NCI-H345 treated with DMSO at 0.1 percent for 48 hours (cell line): ENCODE results near the gene BICDL1.
"Not testable (repeated sequence)": the region's sequence is repeated elsewhere in the genome, so short reads cannot be mapped to it uniquely, and the experiment has no call there.

Experiments
- DNase-seq: peaks from one replicate; lab custom pipeline; 2025; ENCODE audit not compliant: unreplicated experiment; lab: John Stamatoyannopoulos, UW

BICDL1 gene

DNA sequence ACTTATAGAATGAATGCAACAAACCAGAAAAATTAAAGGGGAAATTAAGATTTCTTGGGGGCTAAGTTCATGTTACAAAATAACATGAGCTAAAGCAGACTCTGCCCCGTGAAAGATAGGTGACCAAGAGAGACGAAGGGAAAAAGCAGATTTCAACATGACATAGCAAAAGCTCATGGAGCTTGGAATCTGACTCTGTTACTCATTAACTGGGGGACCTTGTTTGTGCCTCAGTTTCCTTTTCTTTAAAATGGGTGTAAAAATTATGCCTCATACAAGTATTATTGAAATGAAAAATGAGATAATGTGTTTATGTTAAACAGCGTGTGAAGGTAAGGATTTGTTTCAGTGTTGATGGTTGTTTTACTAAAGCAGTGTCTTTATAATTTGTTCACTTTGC is 11.5 kb downstream of the BICDL1 start:
- DNase-seq, result no peak

DNA sequence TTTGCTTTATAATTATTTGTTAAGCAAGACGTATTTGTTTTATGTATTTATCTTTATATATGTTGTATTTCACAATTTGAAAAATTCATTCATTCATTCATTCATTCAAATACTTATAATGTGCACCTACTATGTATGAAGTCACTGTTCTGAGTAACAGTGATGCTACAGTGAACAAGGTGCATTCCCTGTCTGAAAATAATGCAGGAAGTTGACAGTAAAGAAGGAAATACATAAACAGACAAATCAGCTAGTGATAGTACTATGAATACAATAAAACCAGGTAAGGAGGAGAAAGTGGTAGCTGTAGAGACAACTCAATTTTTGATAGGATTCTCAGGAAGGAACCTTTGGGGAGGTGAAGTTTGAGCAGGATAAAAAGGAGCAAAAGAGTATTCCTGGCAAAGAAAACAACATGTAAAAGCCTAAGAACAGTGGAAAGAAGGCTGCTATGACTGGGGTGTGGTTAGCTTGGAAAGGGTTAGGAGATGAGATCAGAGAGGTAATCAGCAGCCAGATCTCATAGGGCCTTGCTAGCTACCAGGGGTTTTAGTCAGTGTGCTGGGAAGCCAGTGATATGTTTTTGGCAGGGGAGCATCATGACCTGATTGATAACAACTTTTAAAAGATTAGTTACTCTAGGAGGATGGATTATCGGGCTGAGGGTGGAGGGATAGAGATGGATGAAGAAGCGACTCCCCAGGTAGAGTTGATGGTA is 17.4 kb downstream of the BICDL1 start:
- no peak for DNase-seq

DNA sequence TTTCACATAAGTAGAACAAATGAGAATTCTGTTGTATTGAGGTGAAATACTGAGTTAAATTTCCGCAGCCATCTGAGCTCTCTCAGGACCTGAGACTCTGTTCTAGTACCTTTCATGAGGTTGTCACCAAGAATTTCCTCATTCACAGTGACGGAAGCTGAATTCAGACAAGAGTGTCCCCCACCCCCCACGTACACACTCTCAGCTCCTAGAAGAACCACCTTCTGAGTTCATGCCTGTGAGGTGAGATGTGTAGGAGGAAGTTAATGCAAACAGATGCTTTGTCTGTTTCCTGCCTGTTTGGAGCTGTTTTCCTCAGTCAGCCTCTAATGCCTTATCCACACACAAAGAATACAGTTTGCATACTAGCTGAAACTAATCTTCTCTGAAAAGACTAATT is 18.2 kb downstream of the BICDL1 start:
- DNase-seq, result no peak

DNA sequence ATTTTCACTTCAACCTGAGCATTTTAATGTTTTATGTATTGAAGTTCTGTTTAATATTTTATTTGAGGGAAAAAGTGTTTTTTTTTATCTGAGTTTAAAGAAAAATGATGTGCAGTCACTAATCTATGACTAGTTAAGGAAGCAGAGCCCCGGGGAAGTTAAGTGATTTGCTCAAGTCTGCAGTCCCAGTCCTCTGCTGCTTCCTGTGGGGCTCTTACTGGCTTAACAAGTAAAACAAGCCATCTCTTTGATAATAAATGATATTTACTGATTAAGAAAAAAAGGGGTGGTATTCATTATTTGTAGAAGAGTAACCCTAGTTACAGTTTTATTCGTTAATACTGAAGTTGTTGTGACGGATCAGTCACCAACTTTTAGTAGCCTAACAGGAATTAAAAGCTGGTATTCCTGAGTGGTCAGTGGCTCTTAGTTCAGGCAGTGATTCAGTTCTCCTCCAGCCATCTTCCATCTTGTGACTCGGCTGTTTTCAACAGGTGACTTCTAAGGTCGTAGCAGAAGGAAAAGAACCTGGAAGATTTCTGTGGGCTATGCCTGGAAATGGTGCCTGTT is 21.7 kb downstream of the BICDL1 start:
- DNase-seq, result no peak

DNA sequence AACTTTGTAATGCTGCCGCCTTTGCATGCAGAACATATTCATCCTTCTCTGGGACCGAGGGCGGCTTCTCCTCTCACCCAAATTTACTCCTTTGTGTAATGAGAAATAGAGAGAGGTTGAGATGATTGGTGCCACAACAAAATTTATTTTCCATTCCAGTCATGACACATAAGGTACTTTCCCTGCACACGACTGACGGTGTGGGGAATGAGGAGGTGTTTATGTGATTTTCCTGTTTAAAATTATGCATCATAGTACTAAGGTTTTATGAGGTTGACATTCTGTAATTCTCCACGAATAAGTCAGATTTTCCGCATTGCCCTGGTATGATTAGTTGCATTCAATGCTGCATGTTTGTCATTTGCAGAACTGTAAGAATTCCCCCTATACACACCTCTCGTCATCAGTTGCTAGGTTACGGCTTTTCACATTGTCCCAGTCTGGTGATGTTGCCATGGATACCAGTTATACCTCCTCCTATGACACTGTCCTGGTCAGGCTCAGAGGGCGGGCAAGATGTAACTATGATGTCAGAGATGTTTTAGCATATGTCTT is 23.1 kb downstream of the BICDL1 start:
- DNase-seq, result no peak

DNA sequence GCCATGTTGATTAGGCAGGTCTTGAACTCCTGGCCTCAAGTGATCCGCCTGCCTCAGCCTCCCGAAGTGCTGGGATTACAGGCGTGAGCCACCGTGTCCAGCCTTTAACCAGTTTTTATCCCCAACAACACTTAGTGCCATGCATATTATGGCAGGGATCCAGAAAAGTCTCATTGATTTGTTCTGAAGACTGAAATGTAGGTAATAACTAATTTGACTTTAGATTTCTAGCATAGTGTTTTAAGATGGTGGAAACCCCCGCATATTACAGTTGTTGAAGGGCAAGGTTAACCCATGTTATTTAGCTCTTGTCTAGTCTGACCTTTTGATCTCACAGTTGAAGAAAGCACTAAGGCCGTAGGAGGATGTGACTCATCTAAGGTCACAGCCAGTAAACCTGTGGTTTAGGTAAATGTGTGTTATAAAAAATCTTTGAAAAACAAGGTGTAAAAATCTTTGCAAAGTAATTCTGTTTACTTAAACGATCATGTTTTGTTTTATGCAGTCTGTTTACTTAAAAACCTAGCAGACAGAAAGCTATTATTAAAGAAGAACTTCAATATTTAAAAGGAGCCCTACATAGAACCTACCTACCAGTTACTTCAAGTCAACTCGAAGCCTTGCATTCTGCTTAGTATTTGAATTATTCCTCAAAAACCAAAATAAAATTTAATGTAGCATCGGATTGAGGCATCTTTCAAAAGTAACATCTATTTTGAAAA is 24.8 kb downstream of the BICDL1 start:
- no peak for DNase-seq

DNA sequence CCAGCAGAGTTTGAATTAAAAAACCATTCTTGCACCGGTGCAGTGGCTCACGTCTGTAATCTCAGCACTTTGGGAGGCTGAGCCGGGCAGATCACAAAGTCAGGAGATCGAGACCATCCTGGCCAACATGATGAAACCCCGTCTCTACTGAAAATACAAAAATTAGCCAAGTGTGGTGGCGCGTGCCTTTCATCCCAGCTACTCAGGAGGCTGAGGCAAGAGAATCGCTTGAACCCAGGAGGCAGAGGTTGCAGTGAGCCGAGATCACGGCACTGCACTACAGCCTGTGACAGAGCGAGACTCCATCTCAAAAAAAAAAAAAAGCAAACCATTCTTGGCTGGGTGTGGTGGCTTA is 25.3 kb downstream of the BICDL1 start:
- DNase-seq, result not testable (repeated sequence)

DNA sequence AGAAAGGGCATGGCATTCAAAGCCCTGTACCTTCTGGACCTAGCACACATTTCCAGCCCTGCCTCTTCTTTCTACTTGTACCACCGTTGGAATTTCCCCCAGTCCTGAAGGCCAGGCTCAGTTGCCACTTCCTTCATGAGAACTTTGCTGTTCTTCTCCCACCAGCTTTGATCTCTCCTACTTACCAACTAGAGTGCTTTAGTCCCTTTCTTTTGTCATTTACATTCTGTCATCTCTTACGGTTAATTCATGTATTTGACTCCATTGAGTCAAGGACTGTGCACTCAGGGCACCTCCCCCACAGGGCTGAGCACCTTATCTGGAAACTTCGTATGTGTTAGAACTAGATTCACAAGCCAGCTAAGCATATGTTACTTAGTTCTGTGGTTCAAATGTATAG is 26.3 kb downstream of the BICDL1 start:
- DNase-seq, result no peak

DNA sequence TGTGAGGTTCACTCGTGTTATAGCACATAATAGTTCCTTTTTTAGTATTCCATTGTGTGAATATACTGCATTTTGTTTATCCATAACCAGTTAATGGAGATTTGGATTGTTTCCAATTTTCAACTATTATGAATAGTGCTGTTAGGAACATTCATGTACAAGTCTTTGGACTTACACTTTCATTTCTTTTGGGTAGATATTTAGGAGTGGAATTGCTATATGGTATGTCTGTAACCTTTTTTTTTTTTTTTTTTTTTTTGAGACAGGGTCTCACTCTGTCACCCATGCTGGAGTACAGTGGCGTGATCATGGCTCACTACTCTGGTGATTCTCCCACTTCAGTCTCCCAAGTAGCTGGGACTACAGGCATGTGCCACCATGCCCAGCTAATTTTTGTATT is 27.2 kb downstream of the BICDL1 start:
- DNase-seq, result not testable (repeated sequence)

DNA sequence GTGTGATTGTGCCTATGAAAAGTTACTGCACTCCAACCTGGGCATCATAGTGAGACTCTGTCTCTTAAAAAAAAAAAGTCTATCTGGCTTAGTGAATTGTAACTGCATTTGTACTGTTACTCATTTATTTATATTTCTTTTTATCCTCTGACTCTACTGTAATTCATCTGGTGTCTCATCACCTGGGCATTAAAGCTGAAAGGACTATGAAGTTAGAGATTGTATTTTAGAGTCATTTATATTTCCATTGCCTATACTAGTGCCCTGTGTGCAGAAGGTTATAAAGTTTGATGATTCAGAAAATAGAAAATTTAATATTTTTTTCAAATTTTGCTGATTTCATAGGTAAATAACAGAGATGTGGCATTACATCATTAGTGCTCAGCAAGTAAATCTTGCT is 30.2 kb downstream of the BICDL1 start:
- DNase-seq, result no peak

DNA sequence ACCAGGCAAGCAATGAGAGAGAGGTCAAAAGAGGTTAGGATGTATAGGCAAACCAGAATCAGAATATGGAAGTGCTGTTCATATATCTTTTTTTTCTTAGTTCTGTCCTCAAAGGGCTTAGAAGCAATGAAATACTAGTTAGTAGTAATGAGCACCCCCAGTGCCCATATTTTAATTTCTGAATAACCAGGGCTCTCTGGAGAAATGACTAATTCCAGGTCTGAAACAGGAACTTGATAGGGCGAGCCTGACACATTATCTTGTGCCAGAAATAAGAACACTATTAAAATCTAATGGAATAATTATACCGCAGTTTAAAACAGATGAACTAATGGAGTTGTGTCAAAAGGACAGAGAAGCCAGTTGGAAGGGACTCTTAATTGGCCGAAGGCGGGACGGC is 30.9 kb downstream of the BICDL1 start:
- no peak for DNase-seq

DNA sequence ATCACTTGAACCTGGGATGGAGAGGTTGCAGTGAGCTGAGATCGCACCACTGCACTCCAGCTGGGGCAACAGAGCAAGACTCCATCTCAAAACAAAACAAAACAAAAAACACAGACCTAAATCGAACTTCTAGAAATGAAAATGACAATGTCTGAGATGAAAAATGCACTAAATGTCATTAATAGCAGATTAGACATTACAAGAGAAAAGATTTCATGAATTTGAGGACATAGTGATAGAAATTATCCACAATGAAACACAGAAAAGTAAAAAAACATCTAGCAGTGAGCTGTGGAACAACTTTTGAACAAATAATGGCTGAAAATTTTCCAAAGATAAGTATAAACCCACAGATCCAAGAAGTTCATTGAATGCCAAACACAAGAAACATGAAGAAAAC is 35.2 kb downstream of the BICDL1 start:
- DNase-seq, result no peak

DNA sequence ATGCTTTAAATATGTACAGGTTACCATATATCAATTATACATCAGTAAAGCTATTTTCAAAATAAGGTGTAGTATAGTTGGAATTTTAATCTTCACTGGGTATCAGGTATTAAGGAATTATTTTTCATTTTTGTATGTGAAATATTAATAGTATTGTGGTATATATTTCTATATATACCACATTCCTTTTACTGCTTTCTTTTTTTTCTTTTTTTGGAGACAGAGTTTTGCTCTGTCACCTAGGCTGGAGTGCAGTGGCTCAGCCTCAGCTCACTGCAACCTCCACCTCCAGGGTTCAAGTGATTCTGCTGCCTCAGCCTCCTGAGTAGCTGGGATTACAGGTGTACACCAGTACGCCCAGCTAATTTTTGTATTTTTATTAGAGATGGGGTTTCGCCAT is 36.6 kb downstream of the BICDL1 start:
- no peak for DNase-seq

DNA sequence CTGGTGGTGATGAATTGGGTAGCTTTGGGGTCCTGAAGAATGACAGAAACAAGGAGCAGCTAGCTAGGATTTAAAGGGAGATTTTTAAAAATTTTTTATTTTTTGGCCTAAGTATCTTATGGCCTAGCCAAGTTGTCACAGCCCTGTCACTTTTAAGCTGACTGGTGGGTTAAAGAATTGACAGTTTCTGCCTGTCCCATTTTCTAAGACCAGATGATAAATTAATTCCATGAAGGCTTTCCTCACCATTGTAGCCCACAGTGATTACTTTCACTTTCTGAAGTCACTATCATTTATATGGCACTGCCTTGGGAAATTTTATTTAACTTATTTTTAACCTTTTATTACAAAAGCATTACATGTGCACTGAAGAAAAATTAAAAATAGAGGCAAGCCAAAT is 43.2 kb downstream of the BICDL1 start:
- DNase-seq, result no peak

DNA sequence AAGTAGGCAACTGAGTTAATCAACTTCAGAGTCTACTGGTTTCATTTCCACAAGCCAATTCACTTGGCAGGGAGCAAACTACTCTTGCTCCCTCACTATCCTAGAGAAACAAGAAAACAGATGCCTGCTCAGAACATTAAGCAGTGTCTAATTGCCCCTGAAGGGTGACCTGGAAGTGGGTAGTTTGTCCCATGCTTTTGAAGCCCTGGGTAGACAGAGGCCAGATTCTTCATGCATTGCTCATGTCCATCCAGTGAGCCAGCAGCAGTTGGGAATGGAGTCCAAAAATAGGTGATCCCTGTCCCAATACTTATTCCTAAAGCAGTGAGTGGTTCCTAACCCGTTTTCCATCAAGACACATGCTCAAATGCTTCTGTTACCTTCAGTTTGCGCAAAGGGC is 48.8 kb downstream of the BICDL1 start:
- DNase-seq, result no peak

DNA sequence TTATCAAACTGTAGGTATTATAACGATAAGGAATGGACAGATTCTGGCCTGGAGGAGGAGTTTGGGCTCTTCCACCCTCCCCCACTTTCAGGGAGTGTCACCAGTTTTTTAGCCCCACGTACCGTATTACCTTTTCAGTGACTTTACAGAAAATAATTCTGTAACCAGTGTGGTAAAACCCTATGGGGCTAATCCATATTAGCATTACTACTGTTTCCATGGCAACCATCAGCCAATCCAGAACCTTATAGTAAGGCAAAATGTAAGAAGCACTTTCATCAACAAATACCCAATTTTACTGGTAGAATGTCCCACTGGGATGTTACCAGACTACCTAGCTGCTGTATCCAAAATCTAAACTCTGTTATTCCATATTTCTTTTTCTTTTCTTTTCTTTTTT is 50.7 kb downstream of the BICDL1 start:
- no peak for DNase-seq

DNA sequence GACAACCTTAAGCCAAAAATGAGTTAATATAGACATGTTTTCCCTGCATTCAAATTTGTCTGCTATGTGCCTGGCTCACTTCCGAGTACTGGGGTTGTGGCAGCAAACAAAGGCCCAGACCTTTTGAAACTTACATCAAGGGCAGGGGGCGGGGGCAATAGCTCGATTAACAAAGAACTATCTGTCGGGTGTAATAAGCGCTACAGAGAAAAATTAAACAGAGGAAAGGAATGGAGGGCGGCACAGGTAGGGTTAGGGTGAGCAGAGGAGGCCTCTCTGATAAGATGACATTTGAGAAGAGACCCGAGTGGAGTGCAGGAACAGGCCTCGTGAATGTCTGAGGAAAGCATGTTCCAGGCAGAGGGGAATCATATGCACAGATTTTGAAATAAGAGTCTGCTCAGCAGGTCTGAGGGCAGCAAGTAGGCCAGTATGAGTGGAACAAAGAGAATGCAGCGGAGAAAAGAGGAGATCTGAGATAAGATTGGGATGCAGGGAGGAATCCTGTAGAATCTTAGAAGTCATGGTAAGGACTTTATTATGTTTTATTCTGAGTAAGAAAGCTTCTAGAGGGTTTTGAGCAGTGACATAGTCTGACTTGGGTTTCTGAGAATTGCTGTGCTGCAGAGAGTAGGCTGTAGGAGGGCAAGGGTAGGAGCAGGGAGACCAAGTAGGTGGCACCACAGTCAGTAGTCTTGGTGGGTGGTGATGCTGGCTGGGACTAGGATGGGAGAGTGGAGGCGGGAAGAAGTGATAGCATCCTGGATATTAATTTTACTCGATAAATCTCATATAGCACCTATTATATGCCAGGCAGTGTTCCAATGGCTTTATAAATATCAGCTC is 52.6 kb downstream of the BICDL1 start:
- no peak for DNase-seq

DNA sequence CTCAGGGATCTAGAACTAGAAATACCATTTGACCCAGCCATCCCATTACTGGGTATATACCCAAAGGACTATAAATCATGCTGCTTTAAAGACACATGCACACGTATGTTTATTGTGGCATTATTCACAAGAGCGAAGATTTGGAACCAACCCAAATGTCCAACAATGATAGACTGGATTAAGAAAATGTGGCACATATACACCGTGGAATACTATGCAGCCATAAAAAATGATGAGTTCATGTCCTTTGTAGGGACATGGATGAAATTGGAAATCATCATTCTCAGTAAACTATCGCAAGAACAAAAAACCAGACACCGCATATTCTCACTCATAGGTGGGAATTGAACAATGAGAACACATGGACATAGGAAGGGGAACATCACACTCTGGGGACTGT is 56.3 kb downstream of the BICDL1 start:
- not testable (repeated sequence) for DNase-seq

DNA sequence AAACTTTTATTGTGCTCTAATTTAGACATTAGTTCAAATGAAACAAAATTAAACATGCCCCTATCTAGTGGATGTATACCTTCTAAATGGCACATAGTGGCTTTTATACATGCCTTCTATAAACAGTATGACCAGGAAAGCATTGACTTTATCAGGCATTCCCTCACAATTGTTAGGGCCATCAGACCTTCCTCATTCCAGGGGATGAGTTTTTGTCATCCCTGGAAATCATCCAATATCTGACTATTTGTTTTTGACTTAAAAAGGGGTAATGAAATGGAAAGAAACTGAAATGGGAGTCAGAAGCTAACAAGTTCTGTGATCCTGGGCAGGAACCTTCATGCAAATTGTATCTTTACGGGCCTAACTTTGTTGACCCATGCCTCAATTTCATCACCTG is 58.0 kb downstream of the BICDL1 start:
- DNase-seq, result no peak

DNA sequence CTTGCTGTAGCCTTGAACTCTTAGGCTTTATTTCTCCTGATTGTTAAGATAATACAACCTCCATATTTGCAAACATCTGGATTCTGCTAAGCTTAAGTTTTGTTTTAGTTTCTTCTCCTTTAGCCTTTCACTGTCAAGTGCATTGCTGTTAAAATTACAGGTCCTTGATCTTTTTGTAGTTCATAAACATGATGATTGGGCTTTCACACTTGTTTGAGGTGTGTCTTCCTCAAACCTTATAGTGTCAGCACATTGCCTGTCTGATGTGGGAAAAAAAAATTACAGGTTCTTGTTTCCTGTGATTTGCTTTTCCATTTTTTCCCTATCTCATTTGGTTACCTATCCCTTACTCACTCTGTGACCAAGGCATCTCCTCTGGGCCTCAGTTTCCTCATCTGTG is 59.2 kb downstream of the BICDL1 start:
- no peak for DNase-seq

DNA sequence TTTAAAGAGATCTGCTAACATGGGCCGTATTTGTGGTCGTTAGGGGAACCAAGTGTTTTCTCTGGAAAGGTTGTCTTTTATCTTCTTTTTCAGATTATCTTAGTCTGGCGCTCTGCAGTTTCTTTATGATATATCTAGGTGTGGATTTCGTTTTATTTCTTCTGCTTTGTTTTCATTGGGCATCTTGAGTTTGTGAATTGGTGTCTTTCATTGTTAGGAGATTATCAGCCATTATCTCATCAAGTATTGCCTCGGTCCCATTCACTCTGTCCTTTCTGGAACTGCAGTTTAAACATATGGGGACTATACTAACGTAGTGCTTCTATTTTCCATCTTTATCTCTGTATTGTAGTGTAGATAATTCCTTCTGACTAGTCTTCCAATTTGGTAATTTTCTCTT is 60.4 kb downstream of the BICDL1 start:
- no peak for DNase-seq
